Endothelial cell (in vitro differentiated cells): ENCODE measurements around the gene AP3M1. TPM values are rescaled to one million over a fixed set of nuclear protein-coding genes. Genes with fewer than 3 reads are reported as not detected.

Experiments
- DNase-seq: peaks from one replicate; pipeline ENCODE4 v3.0.0; 2021; ENCODE audit warnings: low spot score
- H3K27ac Mint-ChIP-seq: one replicate; pipeline ENCODE4 v1.8.0; 2021; ENCODE audit warnings: mixed read lengths, inconsistent platforms; ENCODE audit not compliant: unreplicated experiment
- H3K27me3 Mint-ChIP-seq: one replicate; pipeline ENCODE4 v1.8.0; 2021; ENCODE audit warnings: mild to moderate bottlenecking, moderate library complexity, mixed read lengths, inconsistent platforms; ENCODE audit not compliant: unreplicated experiment
- H3K36me3 Mint-ChIP-seq: one replicate; pipeline ENCODE4 v1.8.0; 2021; ENCODE audit warnings: mild to moderate bottlenecking, low read depth, mixed read lengths, inconsistent platforms; ENCODE audit not compliant: unreplicated experiment
- H3K4me1 Mint-ChIP-seq: one replicate; pipeline ENCODE4 v1.8.0; 2021; ENCODE audit warnings: mild to moderate bottlenecking, mixed read lengths, inconsistent platforms; ENCODE audit not compliant: unreplicated experiment
- H3K4me3 Mint-ChIP-seq: one replicate; pipeline ENCODE4 v1.8.0; 2021; ENCODE audit warnings: mild to moderate bottlenecking, mixed read lengths, inconsistent platforms; ENCODE audit not compliant: unreplicated experiment
- H3K9me3 Mint-ChIP-seq: one replicate; pipeline ENCODE4 v1.8.0; 2021; ENCODE audit warnings: mixed read lengths, inconsistent platforms; ENCODE audit not compliant: unreplicated experiment
- CTCF ChIP-seq: fragments of 200-600 bp; sonication (generic); IDR thresholded peaks from one replicate; pipeline ENCODE4 v1.5.0; 2021; ENCODE audit warnings: antibody characterized with exemption; ENCODE audit not compliant: unreplicated experiment
- long read RNA-seq: library from polyadenylated mRNA; unstranded; transcript quantifications from one replicate; pipeline ENCODE4 v2.0.0, GENCODE V29; 2020; ENCODE audit not compliant: unreplicated experiment
- total RNA-seq: library from RNA; stranded (reverse); fragmentation: NEBNext Ultra II Directional; extraction: Animal tissue kit (Norgen Biotek cat#: 25700); gene quantifications from one replicate; pipeline ENCODE4 v1.2.1, GENCODE V29; 2021; ENCODE audit not compliant: unreplicated experiment

Gene AP3M1
- 43.7 TPM for total RNA-seq
- long read RNA-seq, full-length matches to known transcripts, result 11 of 18 reads
- long read RNA-seq, partial matches to known transcripts, result 0 of 18 reads
- long read RNA-seq, other reads (novel, unspliced or antisense), result 7 of 18 reads

- no peaks in the 10 kb centered on the region for H3K9me3 Mint-ChIP-seq
- no peaks in the 10 kb centered on the region for H3K27me3 Mint-ChIP-seq
- H3K36me3 Mint-ChIP-seq, result no peaks in the 10 kb centered on the region
- peaks cover 5% of the 10 kb centered on the region for H3K4me1 Mint-ChIP-seq
- peak within 1 kb of the TSS; percentile 53 for H3K27ac Mint-ChIP-seq
- DNase-seq, result peak; percentile 70
- TF ChIP-seq CTCF, result no peak
- no peak within 1 kb of the TSS for H3K4me3 Mint-ChIP-seq
Measured at GRCh38 chr10:74150204-74150989, at the start of gene AP3M1. Gene AP3M1 (minus strand): TSS chr10:74150828. CDS start chr10:74138379, 12,449 bp downstream.

GRCh38 chr10:74199315-74199714 lies 48.7 kb upstream of the AP3M1 start:
- no peak for DNase-seq
- Mint-ChIP-seq H3K9me3 (no peaks in the 10 kb centered on the region), H3K4me1 (no peaks in the 10 kb centered on the region), H3K36me3 (no peaks in the 10 kb centered on the region), H3K4me3 (no peak overlapping the region), H3K27ac (no peak overlapping the region), H3K27me3 (no peaks in the 10 kb centered on the region)
- no peak for TF ChIP-seq CTCF

GRCh38 chr10:74194999-74195398 lies 44.4 kb upstream of the AP3M1 start:
- no peaks in the 10 kb centered on the region for H3K27me3 Mint-ChIP-seq
- H3K27ac Mint-ChIP-seq, result no peak overlapping the region
- DNase-seq, result no peak
- no peak overlapping the region for H3K4me3 Mint-ChIP-seq
- H3K4me1 Mint-ChIP-seq, result peaks cover 3% of the 10 kb centered on the region
- no peaks in the 10 kb centered on the region for H3K36me3 Mint-ChIP-seq
- TF ChIP-seq CTCF, result no peak
- H3K9me3 Mint-ChIP-seq, result no peaks in the 10 kb centered on the region

DNA sequence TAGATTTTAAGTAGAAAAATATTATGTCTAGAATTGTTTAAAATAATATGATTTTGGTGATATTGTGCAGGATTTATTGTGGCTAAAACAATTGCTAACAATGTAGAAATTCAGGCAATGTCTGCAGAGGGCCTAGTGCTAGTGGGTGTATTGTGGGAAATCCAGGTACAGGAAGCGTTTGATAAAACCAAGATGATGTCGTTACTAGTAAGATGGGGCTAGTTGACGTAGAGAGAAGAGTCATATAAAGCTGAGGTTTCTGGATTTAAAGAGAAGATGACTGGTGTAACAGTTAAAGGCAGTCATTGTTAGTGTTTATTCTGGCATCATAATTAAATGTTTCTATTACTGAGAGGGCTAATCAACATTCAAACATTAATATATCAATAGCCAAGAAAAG lies 43.9 kb upstream of the AP3M1 start:
- Mint-ChIP-seq H3K27ac (no peak overlapping the region), H3K4me1 (peaks cover 3% of the 10 kb centered on the region), H3K36me3 (no peaks in the 10 kb centered on the region), H3K9me3 (no peaks in the 10 kb centered on the region), H3K4me3 (no peak overlapping the region), H3K27me3 (no peaks in the 10 kb centered on the region)
- no peak for TF ChIP-seq CTCF
- DNase-seq, result no peak

GRCh38 chr10:74190494-74190893 lies 39.9 kb upstream of the AP3M1 start:
- no peak overlapping the region for H3K4me3 Mint-ChIP-seq
- peak overlapping the region; percentile 40 for H3K27ac Mint-ChIP-seq
- no peaks in the 10 kb centered on the region for H3K36me3 Mint-ChIP-seq
- H3K9me3 Mint-ChIP-seq, result no peaks in the 10 kb centered on the region
- no peak for TF ChIP-seq CTCF
- peaks cover 2% of the 10 kb centered on the region for H3K27me3 Mint-ChIP-seq
- peaks cover 3% of the 10 kb centered on the region for H3K4me1 Mint-ChIP-seq
- DNase-seq, result no peak
